Measurements from ENCODE around the gene HSPG2. TPM values are rescaled to one million over a fixed set of nuclear protein-coding genes. Genes with fewer than 3 reads are reported as not detected.

Gene HSPG2
- total and polyA plus RNA-seq, 9 of the 15 experiments (the other 6 are each of a cell fraction or from before 2014, with no cell fraction given): 0.14 to 160 (median 15.7) TPM

GRCh38 chr1:21773585-21773984, 163.5 kb downstream of the HSPG2 start (continued):
- TF ChIP-seq HES1 (IDR thresholded peaks at IDR 0.05; ENCODE audit: low read depth): no peak

Other genes with a start within 250 kb of the HSPG2 start
- gene USP48, start 154.2 kb downstream of the HSPG2 start, total RNA-seq (2014; rRNA removed): 89.9 and 91.0 TPM in 2 replicates
- 106 and 120 TPM in 2 replicates for gene USP48, start 154.2 kb downstream of the HSPG2 start, total RNA-seq (2014; rRNA removed; fragmentation: Illumina TruSeq; extraction: Trizol)
- 102 and 109 TPM in 2 replicates for gene USP48, start 154.2 kb downstream of the HSPG2 start, total RNA-seq (2015; rRNA removed; fragmentation: Illumina TruSeq; extraction: Trizol)
- gene USP48, start 154.2 kb downstream of the HSPG2 start, total RNA-seq (2021): 123 TPM in 2 replicates
- 78.6 and 97.2 TPM in 2 replicates for gene USP48, start 154.2 kb downstream of the HSPG2 start, polyA plus RNA-seq (2011; rRNA removed)
- gene USP48, start 154.2 kb downstream of the HSPG2 start, polyA plus RNA-seq (2014; fragmentation: Illumina TruSeq; extraction: Trizol): 101 and 121 TPM in 2 replicates
- gene USP48, start 154.2 kb downstream of the HSPG2 start, polyA plus RNA-seq (2014; fragmentation: Nextera tagmentation; extraction: Ambion mirVana): 10 to 100 TPM; 23.3 to 30.3 TPM
- 101 and 106 TPM in 2 replicates for gene USP48, start 154.2 kb downstream of the HSPG2 start, polyA plus RNA-seq (2014; rRNA removed)
- gene LDLRAD2, start 125.0 kb downstream of the HSPG2 start, total RNA-seq (2014; rRNA removed): not detected in 2 replicates
- not detected in 2 replicates for gene LDLRAD2, start 125.0 kb downstream of the HSPG2 start, total RNA-seq (2014; rRNA removed; fragmentation: Illumina TruSeq; extraction: Trizol)
- not detected in 2 replicates for gene LDLRAD2, start 125.0 kb downstream of the HSPG2 start, total RNA-seq (2015; rRNA removed; fragmentation: Illumina TruSeq; extraction: Trizol)
- not detected in 2 replicates for gene LDLRAD2, start 125.0 kb downstream of the HSPG2 start, total RNA-seq (2021)
- gene LDLRAD2, start 125.0 kb downstream of the HSPG2 start, polyA plus RNA-seq (2011; rRNA removed): not detected in 2 replicates
- gene LDLRAD2, start 125.0 kb downstream of the HSPG2 start, polyA plus RNA-seq (2014; fragmentation: Illumina TruSeq; extraction: Trizol): not detected in 2 replicates
- under 1 TPM; 0.45 to 0.48 TPM for gene LDLRAD2, start 125.0 kb downstream of the HSPG2 start, polyA plus RNA-seq (2014; fragmentation: Nextera tagmentation; extraction: Ambion mirVana)
- not detected in 2 replicates for gene LDLRAD2, start 125.0 kb downstream of the HSPG2 start, polyA plus RNA-seq (2014; rRNA removed)
- not detected in 2 replicates for gene CELA3B, start 39.7 kb upstream of the HSPG2 start, total RNA-seq (2014; rRNA removed)
- gene CELA3B, start 39.7 kb upstream of the HSPG2 start, total RNA-seq (2014; rRNA removed; fragmentation: Illumina TruSeq; extraction: Trizol): not detected in 2 replicates
- not detected in 2 replicates for gene CELA3B, start 39.7 kb upstream of the HSPG2 start, total RNA-seq (2015; rRNA removed; fragmentation: Illumina TruSeq; extraction: Trizol)
- 3.1 and 3.8 TPM in 2 replicates for gene CELA3B, start 39.7 kb upstream of the HSPG2 start, total RNA-seq (2021)
- not detected in 2 replicates for gene CELA3B, start 39.7 kb upstream of the HSPG2 start, polyA plus RNA-seq (2011; rRNA removed)
- not detected in 2 replicates for gene CELA3B, start 39.7 kb upstream of the HSPG2 start, polyA plus RNA-seq (2014; fragmentation: Illumina TruSeq; extraction: Trizol)
- not detected for gene CELA3B, start 39.7 kb upstream of the HSPG2 start, polyA plus RNA-seq (2014; fragmentation: Nextera tagmentation; extraction: Ambion mirVana)
- not detected in 2 replicates for gene CELA3B, start 39.7 kb upstream of the HSPG2 start, polyA plus RNA-seq (2014; rRNA removed)
- gene CELA3A, start 64.3 kb upstream of the HSPG2 start, total RNA-seq (2014; rRNA removed): not detected in 2 replicates
- gene CELA3A, start 64.3 kb upstream of the HSPG2 start, total RNA-seq (2014; rRNA removed; fragmentation: Illumina TruSeq; extraction: Trizol): not detected in 2 replicates
- not detected in 2 replicates for gene CELA3A, start 64.3 kb upstream of the HSPG2 start, total RNA-seq (2015; rRNA removed; fragmentation: Illumina TruSeq; extraction: Trizol)
- 5.4 and 5.7 TPM in 2 replicates for gene CELA3A, start 64.3 kb upstream of the HSPG2 start, total RNA-seq (2021)
- not detected in 2 replicates for gene CELA3A, start 64.3 kb upstream of the HSPG2 start, polyA plus RNA-seq (2011; rRNA removed)
- gene CELA3A, start 64.3 kb upstream of the HSPG2 start, polyA plus RNA-seq (2014; fragmentation: Illumina TruSeq; extraction: Trizol): not detected in 2 replicates
- not detected for gene CELA3A, start 64.3 kb upstream of the HSPG2 start, polyA plus RNA-seq (2014; fragmentation: Nextera tagmentation; extraction: Ambion mirVana)
- not detected in 2 replicates for gene CELA3A, start 64.3 kb upstream of the HSPG2 start, polyA plus RNA-seq (2014; rRNA removed)
- 186 and 222 TPM in 2 replicates for gene CDC42, start 115.4 kb upstream of the HSPG2 start, total RNA-seq (2014; rRNA removed)
- gene CDC42, start 115.4 kb upstream of the HSPG2 start, total RNA-seq (2014; rRNA removed; fragmentation: Illumina TruSeq; extraction: Trizol): 370 and 448 TPM in 2 replicates
- gene CDC42, start 115.4 kb upstream of the HSPG2 start, total RNA-seq (2015; rRNA removed; fragmentation: Illumina TruSeq; extraction: Trizol): 313 and 336 TPM in 2 replicates
- 242 and 247 TPM in 2 replicates for gene CDC42, start 115.4 kb upstream of the HSPG2 start, total RNA-seq (2021)
- gene CDC42, start 115.4 kb upstream of the HSPG2 start, polyA plus RNA-seq (2011; rRNA removed): 331 and 398 TPM in 2 replicates
- 345 and 351 TPM in 2 replicates for gene CDC42, start 115.4 kb upstream of the HSPG2 start, polyA plus RNA-seq (2014; fragmentation: Illumina TruSeq; extraction: Trizol)
- 100 to 1,000 TPM; 230 to 325 TPM for gene CDC42, start 115.4 kb upstream of the HSPG2 start, polyA plus RNA-seq (2014; fragmentation: Nextera tagmentation; extraction: Ambion mirVana)
- gene CDC42, start 115.4 kb upstream of the HSPG2 start, polyA plus RNA-seq (2014; rRNA removed): 192 and 212 TPM in 2 replicates
- not detected in 2 replicates for gene WNT4, start 205.8 kb upstream of the HSPG2 start, total RNA-seq (2014; rRNA removed)
- gene WNT4, start 205.8 kb upstream of the HSPG2 start, total RNA-seq (2014; rRNA removed; fragmentation: Illumina TruSeq; extraction: Trizol): not detected in 2 replicates
- not detected in 2 replicates for gene WNT4, start 205.8 kb upstream of the HSPG2 start, total RNA-seq (2015; rRNA removed; fragmentation: Illumina TruSeq; extraction: Trizol)
- gene WNT4, start 205.8 kb upstream of the HSPG2 start, total RNA-seq (2021): 0.04 TPM in 1 of 2 replicates, not detected in the other
- gene WNT4, start 205.8 kb upstream of the HSPG2 start, polyA plus RNA-seq (2011; rRNA removed): not detected in 2 replicates
- gene WNT4, start 205.8 kb upstream of the HSPG2 start, polyA plus RNA-seq (2014; fragmentation: Illumina TruSeq; extraction: Trizol): not detected in 2 replicates
- gene WNT4, start 205.8 kb upstream of the HSPG2 start, polyA plus RNA-seq (2014; fragmentation: Nextera tagmentation; extraction: Ambion mirVana): under 1 TPM in 1 of 2 experiments, not detected in 1; 0.01 TPM
- gene WNT4, start 205.8 kb upstream of the HSPG2 start, polyA plus RNA-seq (2014; rRNA removed): not detected in 2 replicates